ENCODE data around the gene OLFML2B. TPM values are rescaled to one million over a fixed set of nuclear protein-coding genes. Genes with fewer than 3 reads are reported as not detected.

The OLFML2B gene
- total RNA-seq, 1 experiment from 2014 or later: not detected

DNA sequence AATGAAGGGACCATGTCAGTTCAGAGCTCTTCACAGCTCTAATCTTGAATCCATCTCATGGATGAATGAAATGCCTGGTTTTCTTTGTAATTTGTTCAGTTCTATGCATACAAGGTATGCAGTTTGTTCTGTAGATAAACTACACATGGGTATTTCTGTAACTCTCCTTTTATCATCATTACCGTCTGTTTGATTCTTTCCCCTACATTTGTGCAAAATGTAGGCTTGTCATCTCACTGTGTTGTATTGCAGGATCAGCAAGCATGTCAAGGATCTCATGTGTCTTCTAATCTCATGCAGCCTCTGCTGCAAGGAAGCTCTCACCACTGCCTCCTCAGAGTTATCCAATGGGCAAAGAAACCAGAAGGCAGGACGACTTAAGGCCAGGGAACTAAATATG, 79.3 kb downstream of the OLFML2B start:
- H3K9me3 Mint-ChIP-seq (ENCODE audit: unreplicated experiment): no peaks in the 10 kb centered on the region
- TF ChIP-seq, protein P1, sequence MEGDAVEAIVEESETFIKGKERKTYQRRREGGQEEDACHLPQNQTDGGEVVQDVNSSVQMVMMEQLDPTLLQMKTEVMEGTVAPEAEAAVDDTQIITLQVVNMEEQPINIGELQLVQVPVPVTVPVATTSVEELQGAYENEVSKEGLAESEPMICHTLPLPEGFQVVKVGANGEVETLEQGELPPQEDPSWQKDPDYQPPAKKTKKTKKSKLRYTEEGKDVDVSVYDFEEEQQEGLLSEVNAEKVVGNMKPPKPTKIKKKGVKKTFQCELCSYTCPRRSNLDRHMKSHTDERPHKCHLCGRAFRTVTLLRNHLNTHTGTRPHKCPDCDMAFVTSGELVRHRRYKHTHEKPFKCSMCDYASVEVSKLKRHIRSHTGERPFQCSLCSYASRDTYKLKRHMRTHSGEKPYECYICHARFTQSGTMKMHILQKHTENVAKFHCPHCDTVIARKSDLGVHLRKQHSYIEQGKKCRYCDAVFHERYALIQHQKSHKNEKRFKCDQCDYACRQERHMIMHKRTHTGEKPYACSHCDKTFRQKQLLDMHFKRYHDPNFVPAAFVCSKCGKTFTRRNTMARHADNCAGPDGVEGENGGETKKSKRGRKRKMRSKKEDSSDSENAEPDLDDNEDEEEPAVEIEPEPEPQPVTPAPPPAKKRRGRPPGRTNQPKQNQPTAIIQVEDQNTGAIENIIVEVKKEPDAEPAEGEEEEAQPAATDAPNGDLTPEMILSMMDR (IDR thresholded peaks at IDR 0.05; ENCODE audit: unreplicated experiment): no peak
- no peaks in the 10 kb centered on the region for H3K4me1 Mint-ChIP-seq (ENCODE audit: insufficient read depth, unreplicated experiment)
- H3K4me3 Mint-ChIP-seq (ENCODE audit: unreplicated experiment): no peak overlapping the region
- peaks cover 7% of the 10 kb centered on the region for H3K36me3 Mint-ChIP-seq (ENCODE audit: insufficient read depth, unreplicated experiment)
- ChIA-PET POLR2A (interaction anchor here (0.6 kb wide), 1 partner anchor 22 kb away, joined by 3 read pairs; no protein-coding TSS in a partner anchor), CTCF (interaction anchor here (0.6 to 1.7 kb wide), 3 partner anchors 80 to 621 kb away, joined by 3 to 4 read pairs (median 3); partner anchors contain the start of gene OLFML2B)
- H3K27ac Mint-ChIP-seq (ENCODE audit: low read depth, unreplicated experiment): no peak overlapping the region
- intact Hi-C loops (cut with micrococcal nuclease): no loop called here
- no peak for DNase-seq (ENCODE audit: unreplicated experiment)
- no peaks in the 10 kb centered on the region for H3K27me3 Mint-ChIP-seq (ENCODE audit: insufficient read depth, unreplicated experiment)
- no TSS peak for BruUV-seq (replicated peaks)

DNA sequence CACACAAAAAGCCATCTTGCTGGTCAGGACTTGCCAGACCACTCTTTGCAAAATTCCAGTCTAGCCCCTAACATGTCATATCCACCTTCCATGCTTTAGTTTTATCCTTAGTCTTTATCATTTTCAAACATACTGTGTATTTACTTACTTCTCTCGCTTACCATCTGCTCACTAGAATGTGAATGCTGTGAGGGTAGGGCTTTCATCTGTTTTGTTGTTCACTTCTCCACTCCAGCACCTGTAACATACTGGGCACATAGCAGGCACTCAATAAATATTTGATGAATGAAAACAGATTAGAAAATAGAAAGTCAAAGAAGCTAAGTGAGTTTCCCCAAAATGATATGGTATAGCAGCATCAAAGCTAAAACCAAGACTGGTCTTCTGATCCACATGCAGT, 79.9 kb downstream of the OLFML2B start:
- Mint-ChIP-seq H3K4me3 (ENCODE audit: unreplicated experiment) (no peak overlapping the region), H3K9me3 (ENCODE audit: unreplicated experiment) (no peaks in the 10 kb centered on the region), H3K27me3 (ENCODE audit: insufficient read depth, unreplicated experiment) (no peaks in the 10 kb centered on the region), H3K36me3 (ENCODE audit: insufficient read depth, unreplicated experiment) (peaks cover 7% of the 10 kb centered on the region), H3K4me1 (ENCODE audit: insufficient read depth, unreplicated experiment) (no peaks in the 10 kb centered on the region), H3K27ac (ENCODE audit: low read depth, unreplicated experiment) (no peak overlapping the region)
- CTCF ChIA-PET: interaction anchor here (1.7 kb wide), 1 partner anchor 151 kb away, joined by 4 read pairs; no protein-coding TSS in a partner anchor
- DNase-seq (ENCODE audit: unreplicated experiment): no peak
- POLR2A ChIA-PET: interaction anchor here (0.6 kb wide), 1 partner anchor 22 kb away, joined by 3 read pairs; no protein-coding TSS in a partner anchor
- BruUV-seq (replicated peaks): no TSS peak
- TF ChIP-seq, protein P1 (IDR thresholded peaks at IDR 0.05; ENCODE audit: unreplicated experiment): no peak
- intact Hi-C loops (cut with micrococcal nuclease): no loop called here

GRCh38 chr1:161941726-161942436, 81.8 kb downstream of the OLFML2B start:
- H3K9me3 Mint-ChIP-seq (ENCODE audit: unreplicated experiment): no peaks in the 10 kb centered on the region
- intact Hi-C loops (cut with micrococcal nuclease): no loop called here
- H3K27ac Mint-ChIP-seq (ENCODE audit: low read depth, unreplicated experiment): no peak overlapping the region
- CTCF ChIA-PET: interaction anchor here (0.5 to 1.1 kb wide), 2 partner anchors 19 to 944 kb away, joined by 3 read pairs; no protein-coding TSS in a partner anchor
- POLR2A ChIA-PET: no interaction called here
- no peaks in the 10 kb centered on the region for H3K27me3 Mint-ChIP-seq (ENCODE audit: insufficient read depth, unreplicated experiment)
- H3K4me1 Mint-ChIP-seq (ENCODE audit: insufficient read depth, unreplicated experiment): no peaks in the 10 kb centered on the region
- TF ChIP-seq, protein P1 (IDR thresholded peaks at IDR 0.05; ENCODE audit: unreplicated experiment): no peak
- no TSS peak for BruUV-seq (replicated peaks)
- H3K36me3 Mint-ChIP-seq (ENCODE audit: insufficient read depth, unreplicated experiment): peaks cover 7% of the 10 kb centered on the region
- no peak for DNase-seq (ENCODE audit: unreplicated experiment)
- H3K4me3 Mint-ChIP-seq (ENCODE audit: unreplicated experiment): no peak overlapping the region

GRCh38 chr1:161940866-161941591, 82.6 kb downstream of the OLFML2B start:
- peaks cover 7% of the 10 kb centered on the region for H3K36me3 Mint-ChIP-seq (ENCODE audit: insufficient read depth, unreplicated experiment)
- no peak overlapping the region for H3K4me3 Mint-ChIP-seq (ENCODE audit: unreplicated experiment)
- CTCF ChIA-PET: interaction anchor here (0.5 to 1.1 kb wide), 2 partner anchors 19 to 945 kb away, joined by 3 read pairs; no protein-coding TSS in a partner anchor
- BruUV-seq (replicated peaks): no TSS peak
- TF ChIP-seq, protein P1 (IDR thresholded peaks at IDR 0.05; ENCODE audit: unreplicated experiment): no peak
- POLR2A ChIA-PET: no interaction called here
- H3K27me3 Mint-ChIP-seq (ENCODE audit: insufficient read depth, unreplicated experiment): no peaks in the 10 kb centered on the region
- H3K4me1 Mint-ChIP-seq (ENCODE audit: insufficient read depth, unreplicated experiment): no peaks in the 10 kb centered on the region
- intact Hi-C loops (cut with micrococcal nuclease): no loop called here
- no peaks in the 10 kb centered on the region for H3K9me3 Mint-ChIP-seq (ENCODE audit: unreplicated experiment)
- DNase-seq (ENCODE audit: unreplicated experiment): no peak
- H3K27ac Mint-ChIP-seq (ENCODE audit: low read depth, unreplicated experiment): no peak overlapping the region
